Endothelial cell (in vitro differentiated cells): ENCODE measurements around the gene LCLAT1. TPM values are rescaled to one million over a fixed set of nuclear protein-coding genes. Genes with fewer than 3 reads are reported as not detected.

ENCODE experiments used
- DNase-seq: peaks from one replicate; pipeline ENCODE4 v3.0.0; 2021; ENCODE audit warnings: low spot score
- H3K27ac Mint-ChIP-seq: one replicate; pipeline ENCODE4 v1.8.0; 2021; ENCODE audit warnings: mixed read lengths, inconsistent platforms; ENCODE audit not compliant: unreplicated experiment
- H3K27me3 Mint-ChIP-seq: one replicate; pipeline ENCODE4 v1.8.0; 2021; ENCODE audit warnings: mild to moderate bottlenecking, moderate library complexity, mixed read lengths, inconsistent platforms; ENCODE audit not compliant: unreplicated experiment
- H3K36me3 Mint-ChIP-seq: one replicate; pipeline ENCODE4 v1.8.0; 2021; ENCODE audit warnings: mild to moderate bottlenecking, low read depth, mixed read lengths, inconsistent platforms; ENCODE audit not compliant: unreplicated experiment
- H3K4me1 Mint-ChIP-seq: one replicate; pipeline ENCODE4 v1.8.0; 2021; ENCODE audit warnings: mild to moderate bottlenecking, mixed read lengths, inconsistent platforms; ENCODE audit not compliant: unreplicated experiment
- H3K4me3 Mint-ChIP-seq: one replicate; pipeline ENCODE4 v1.8.0; 2021; ENCODE audit warnings: mild to moderate bottlenecking, mixed read lengths, inconsistent platforms; ENCODE audit not compliant: unreplicated experiment
- H3K9me3 Mint-ChIP-seq: one replicate; pipeline ENCODE4 v1.8.0; 2021; ENCODE audit warnings: mixed read lengths, inconsistent platforms; ENCODE audit not compliant: unreplicated experiment
- total RNA-seq: library from RNA; stranded (reverse); fragmentation: NEBNext Ultra II Directional; extraction: Animal tissue kit (Norgen Biotek cat#: 25700); gene quantifications from one replicate; pipeline ENCODE4 v1.2.1, GENCODE V29; 2021; ENCODE audit not compliant: unreplicated experiment
- TF ChIP-seq, protein P1 (sequence below): fragments of 200-600 bp; sonication (generic); IDR thresholded peaks from one replicate; pipeline ENCODE4 v1.5.0; 2021; ENCODE audit warnings: antibody characterized with exemption; ENCODE audit not compliant: unreplicated experiment

Gene LCLAT1
- total RNA-seq, 1 donor from 2014 or later: 20.9 TPM

DNA sequence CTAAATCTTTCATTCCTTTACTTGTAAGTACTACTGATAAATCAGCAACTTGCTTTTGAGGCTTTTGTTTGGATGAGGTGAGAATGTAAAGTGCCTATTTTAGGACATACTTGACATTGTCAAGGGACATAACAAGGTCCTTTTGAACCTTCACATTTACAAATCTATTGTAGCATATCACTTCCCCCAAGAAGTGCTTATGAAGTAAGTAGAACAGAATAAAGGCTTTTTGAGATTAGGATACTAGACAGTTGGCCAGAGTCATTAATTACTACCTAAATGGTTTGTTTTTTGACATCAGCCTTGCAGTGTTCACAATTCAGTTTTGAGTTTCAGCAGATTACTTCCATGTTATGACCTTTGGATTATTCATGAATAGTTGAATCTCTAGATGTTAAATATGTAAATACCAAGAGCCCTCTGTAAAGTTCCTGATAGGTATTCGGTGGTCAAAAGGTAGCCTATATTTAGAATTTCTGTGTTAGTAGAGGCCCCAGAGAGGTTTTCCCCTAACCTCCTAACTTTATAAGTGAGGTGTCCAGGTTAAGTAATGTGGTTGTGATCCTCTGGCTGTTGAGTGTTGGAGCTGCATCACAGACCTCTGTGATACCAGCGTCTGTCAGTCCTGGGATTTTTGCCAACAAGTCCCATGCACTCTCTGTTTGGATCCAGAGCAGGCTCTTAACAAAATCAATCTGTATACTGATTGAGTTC lies 67.2 kb downstream of the LCLAT1 start:
- Mint-ChIP-seq H3K4me3 (no peak overlapping the region), H3K27ac (no peak overlapping the region), H3K36me3 (peaks cover 16% of the 10 kb centered on the region), H3K9me3 (no peaks in the 10 kb centered on the region), H3K4me1 (peaks cover 15% of the 10 kb centered on the region), H3K27me3 (no peaks in the 10 kb centered on the region)
- DNase-seq: no peak
- TF ChIP-seq, protein P1, sequence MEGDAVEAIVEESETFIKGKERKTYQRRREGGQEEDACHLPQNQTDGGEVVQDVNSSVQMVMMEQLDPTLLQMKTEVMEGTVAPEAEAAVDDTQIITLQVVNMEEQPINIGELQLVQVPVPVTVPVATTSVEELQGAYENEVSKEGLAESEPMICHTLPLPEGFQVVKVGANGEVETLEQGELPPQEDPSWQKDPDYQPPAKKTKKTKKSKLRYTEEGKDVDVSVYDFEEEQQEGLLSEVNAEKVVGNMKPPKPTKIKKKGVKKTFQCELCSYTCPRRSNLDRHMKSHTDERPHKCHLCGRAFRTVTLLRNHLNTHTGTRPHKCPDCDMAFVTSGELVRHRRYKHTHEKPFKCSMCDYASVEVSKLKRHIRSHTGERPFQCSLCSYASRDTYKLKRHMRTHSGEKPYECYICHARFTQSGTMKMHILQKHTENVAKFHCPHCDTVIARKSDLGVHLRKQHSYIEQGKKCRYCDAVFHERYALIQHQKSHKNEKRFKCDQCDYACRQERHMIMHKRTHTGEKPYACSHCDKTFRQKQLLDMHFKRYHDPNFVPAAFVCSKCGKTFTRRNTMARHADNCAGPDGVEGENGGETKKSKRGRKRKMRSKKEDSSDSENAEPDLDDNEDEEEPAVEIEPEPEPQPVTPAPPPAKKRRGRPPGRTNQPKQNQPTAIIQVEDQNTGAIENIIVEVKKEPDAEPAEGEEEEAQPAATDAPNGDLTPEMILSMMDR: no peak

DNA sequence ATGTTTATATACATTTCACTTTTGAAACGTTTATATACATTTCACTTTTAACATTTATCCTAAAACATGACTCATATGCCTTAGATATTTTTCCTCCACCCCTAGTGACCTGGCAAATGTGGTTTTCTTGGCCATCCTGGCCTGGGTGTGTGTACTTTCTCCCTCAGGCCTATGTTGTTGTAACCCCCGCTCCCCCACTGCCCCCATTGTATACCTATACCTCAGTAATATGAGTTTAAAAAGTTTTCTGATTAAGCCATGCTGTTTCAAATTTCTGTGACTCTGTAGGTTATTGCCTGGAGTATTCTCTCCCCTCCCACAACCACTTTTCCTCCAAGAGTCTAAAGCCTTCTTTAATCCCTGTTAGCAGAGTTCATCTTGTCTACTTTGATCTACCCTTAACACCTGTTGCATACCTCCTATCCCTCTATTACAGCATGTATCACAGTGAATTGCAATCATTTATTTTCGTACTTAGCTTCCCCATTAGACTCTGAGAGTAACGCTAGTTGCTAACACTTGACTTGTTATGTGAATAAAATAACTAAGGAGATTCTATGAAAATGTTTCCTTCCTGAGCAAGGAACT lies 67.9 kb downstream of the LCLAT1 start:
- TF ChIP-seq, protein P1: no peak
- Mint-ChIP-seq H3K4me1 (peaks cover 15% of the 10 kb centered on the region), H3K9me3 (peaks cover 3% of the 10 kb centered on the region), H3K4me3 (no peak overlapping the region), H3K27me3 (no peaks in the 10 kb centered on the region), H3K27ac (no peak overlapping the region), H3K36me3 (peaks cover 23% of the 10 kb centered on the region)
- DNase-seq: no peak

DNA sequence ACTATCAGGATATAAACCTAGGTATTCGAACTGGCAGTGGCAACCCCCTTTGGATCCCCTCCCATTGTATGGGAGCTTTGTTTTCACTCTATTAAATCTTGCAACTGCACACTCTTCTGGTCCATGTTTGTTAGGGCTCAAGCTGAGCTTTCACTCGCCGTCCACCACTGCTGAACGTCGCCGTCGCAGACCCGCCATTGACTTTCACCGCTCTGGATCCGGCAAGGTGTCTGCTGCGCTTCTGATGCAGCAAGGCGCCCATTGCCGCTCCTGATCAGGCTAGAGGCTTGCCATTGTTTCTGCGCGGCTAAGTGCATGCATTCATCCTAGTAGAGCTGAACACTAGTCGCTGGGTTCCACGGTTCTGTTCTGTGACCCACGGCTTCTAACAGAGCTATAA lies 69.1 kb downstream of the LCLAT1 start:
- Mint-ChIP-seq H3K4me3 (no peak overlapping the region), H3K27me3 (no peaks in the 10 kb centered on the region), H3K4me1 (peaks cover 15% of the 10 kb centered on the region), H3K36me3 (peaks cover 25% of the 10 kb centered on the region), H3K9me3 (peaks cover 3% of the 10 kb centered on the region), H3K27ac (no peak overlapping the region)
- TF ChIP-seq, protein P1: no peak
- DNase-seq: no peak

- no peak for DNase-seq
- Mint-ChIP-seq H3K4me3 (no peak overlapping the region), H3K27me3 (peaks cover 2% of the 10 kb centered on the region), H3K36me3 (peaks cover 30% of the 10 kb centered on the region), H3K4me1 (peaks cover 6% of the 10 kb centered on the region), H3K27ac (no peak overlapping the region), H3K9me3 (peaks cover 3% of the 10 kb centered on the region)
- TF ChIP-seq, protein P1: no peak
Observed at GRCh38 chr2:30519796-30520195, 72.8 kb downstream of the LCLAT1 start.

- DNase-seq: no peak
- Mint-ChIP-seq H3K9me3 (peaks cover 3% of the 10 kb centered on the region), H3K4me3 (no peak overlapping the region), H3K27me3 (peaks cover 2% of the 10 kb centered on the region), H3K36me3 (peaks cover 28% of the 10 kb centered on the region), H3K27ac (no peak overlapping the region), H3K4me1 (peaks cover 6% of the 10 kb centered on the region)
- TF ChIP-seq, protein P1: no peak
Observed at GRCh38 chr2:30522421-30522820, 75.4 kb downstream of the LCLAT1 start.
